Measurements from ENCODE around the gene FETUB.

Gene FETUB

DNA sequence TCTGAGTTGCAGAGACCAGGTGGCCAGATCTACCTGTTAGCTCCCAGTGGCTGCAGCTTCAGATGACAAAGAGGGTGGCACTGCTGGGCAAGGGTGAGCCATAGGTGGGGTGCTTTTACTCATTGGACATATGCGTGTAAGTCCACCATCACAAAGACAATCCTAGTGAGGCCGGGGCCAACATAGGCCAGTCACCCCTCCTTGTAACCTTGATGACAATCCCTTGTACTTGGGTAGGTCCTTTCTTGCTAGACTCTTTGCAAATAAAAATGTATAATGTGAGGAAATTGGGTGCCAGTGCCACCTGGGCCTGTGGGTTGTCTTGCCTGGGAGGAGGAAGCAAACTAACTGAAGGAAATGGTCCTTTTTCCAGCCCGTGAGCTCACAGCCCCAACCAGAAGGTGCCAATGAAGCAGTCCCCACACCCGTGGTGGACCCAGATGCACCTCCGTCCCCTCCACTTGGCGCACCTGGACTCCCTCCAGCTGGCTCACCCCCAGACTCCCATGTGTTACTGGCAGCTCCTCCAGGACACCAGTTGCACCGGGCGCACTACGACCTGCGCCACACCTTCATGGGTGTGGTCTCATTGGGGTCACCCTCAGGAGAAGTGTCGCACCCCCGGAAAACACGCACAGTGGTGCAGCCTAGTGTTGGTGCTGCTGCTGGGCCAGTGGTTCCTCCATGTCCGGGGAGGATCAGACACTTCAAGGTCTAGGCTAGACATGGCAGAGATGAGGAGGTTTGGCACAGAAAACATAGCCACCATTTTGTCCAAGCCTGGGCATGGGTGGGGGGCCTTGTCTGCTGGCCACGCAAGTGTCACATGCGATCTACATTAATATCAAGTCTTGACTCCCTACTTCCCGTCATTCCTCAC lies 19.7 kb upstream of the FETUB start:
- no peak for DNase-seq (ENCODE audit: low read depth)
- TF ChIP-seq, protein P1, sequence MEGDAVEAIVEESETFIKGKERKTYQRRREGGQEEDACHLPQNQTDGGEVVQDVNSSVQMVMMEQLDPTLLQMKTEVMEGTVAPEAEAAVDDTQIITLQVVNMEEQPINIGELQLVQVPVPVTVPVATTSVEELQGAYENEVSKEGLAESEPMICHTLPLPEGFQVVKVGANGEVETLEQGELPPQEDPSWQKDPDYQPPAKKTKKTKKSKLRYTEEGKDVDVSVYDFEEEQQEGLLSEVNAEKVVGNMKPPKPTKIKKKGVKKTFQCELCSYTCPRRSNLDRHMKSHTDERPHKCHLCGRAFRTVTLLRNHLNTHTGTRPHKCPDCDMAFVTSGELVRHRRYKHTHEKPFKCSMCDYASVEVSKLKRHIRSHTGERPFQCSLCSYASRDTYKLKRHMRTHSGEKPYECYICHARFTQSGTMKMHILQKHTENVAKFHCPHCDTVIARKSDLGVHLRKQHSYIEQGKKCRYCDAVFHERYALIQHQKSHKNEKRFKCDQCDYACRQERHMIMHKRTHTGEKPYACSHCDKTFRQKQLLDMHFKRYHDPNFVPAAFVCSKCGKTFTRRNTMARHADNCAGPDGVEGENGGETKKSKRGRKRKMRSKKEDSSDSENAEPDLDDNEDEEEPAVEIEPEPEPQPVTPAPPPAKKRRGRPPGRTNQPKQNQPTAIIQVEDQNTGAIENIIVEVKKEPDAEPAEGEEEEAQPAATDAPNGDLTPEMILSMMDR (conservative IDR thresholded peaks at IDR 0.05; ENCODE audit: low read length), result no peak
- no peak overlapping the region for H3K4me3 ChIP-seq (ENCODE audit: low read length)

DNA sequence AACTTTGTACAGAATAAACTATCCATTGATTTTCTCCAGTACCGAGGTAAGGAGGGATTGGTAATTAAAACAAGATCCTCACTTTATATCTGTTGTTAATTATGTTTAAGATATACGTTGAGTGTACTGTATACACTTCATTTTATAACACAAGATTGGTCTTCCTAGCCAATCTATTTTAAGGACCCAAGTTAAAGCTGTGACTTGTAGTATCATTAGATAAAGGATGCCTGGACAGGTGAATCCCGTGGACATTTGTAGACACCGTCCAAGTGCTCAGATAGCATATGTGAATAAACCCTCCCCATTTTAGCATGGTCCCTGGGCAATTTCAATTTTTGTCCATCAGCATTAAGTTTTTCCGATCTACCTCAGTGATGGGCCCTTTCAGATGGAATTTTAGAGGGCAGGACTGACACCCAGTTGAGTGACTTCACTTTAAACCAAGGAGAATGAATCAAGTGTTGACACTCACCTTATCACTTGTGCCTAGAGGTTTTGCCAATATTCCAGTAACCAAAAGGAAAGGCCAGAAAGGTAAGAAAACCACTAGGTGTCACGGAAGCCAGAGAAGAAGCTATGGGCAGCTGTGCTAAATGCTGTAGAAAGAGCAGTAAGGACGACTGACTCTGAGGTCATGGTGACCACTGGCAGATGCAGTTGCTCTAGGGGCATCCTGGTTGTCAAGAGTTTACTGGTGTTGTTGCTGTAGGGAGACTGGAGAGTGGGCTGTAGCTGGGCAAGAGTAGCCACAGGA lies 18.1 kb upstream of the FETUB start:
- H3K4me3 ChIP-seq (ENCODE audit: low read length), result no peak overlapping the region
- TF ChIP-seq, protein P1 (conservative IDR thresholded peaks at IDR 0.05; ENCODE audit: low read length), result no peak
- DNase-seq (ENCODE audit: low read depth), result no peak

DNA sequence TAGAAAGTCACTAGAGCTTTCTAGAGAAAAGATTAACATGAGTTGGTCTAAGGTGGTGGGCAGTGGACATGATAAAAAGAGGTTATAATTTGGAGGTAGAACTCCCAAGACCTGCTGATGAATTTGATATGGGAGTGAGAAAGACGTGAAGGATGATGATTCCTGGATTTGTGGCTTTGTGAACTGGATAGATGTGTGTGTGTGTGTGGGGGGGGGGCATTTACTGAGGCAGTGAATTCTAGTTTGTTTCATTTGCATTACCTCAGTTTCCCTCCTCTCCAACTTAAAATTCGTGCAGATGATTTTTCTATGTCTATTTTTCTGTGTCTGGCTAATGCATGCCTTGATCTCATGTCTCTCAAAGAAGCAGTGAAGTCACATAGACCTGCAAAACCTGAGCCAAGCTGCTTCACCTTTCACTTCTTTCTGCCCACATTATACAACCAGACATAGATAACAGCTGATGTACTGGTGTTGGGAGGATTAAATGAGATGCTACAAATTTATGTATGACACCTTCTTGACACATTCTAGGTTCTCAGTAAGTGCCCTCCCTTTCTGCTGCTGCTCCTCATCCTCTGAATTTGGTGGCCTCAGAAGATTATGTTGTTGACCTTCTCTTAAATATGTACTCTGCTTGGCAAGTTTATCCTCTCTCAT lies 17.4 kb upstream of the FETUB start:
- DNase-seq (ENCODE audit: low read depth), result no peak
- TF ChIP-seq, protein P1 (conservative IDR thresholded peaks at IDR 0.05; ENCODE audit: low read length), result no peak
- H3K4me3 ChIP-seq (ENCODE audit: low read length), result no peak overlapping the region

DNA sequence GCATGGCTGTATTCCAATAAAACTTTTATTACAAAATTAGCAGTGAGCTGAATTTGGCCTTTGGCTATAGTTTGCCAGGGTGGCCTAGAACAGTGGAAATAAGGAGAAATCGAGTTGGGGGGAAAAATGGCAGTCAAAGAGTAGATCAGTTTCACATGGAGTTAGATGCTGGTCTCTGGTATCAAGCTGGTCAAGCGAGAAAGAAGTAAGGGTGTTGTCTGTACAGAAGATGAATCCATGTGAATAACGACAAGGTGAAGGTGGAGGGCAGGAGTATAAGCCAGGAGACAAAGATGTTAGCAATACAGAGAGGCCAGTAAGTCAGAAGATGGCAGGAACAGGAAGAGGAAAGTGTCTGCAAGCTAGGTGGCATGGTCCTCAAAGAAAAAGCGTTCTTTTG lies 15.6 kb upstream of the FETUB start:
- TF ChIP-seq, protein P1 (conservative IDR thresholded peaks at IDR 0.05; ENCODE audit: low read length), result no peak
- H3K4me3 ChIP-seq (ENCODE audit: low read length), result no peak overlapping the region
- no peak for DNase-seq (ENCODE audit: low read depth)

DNA sequence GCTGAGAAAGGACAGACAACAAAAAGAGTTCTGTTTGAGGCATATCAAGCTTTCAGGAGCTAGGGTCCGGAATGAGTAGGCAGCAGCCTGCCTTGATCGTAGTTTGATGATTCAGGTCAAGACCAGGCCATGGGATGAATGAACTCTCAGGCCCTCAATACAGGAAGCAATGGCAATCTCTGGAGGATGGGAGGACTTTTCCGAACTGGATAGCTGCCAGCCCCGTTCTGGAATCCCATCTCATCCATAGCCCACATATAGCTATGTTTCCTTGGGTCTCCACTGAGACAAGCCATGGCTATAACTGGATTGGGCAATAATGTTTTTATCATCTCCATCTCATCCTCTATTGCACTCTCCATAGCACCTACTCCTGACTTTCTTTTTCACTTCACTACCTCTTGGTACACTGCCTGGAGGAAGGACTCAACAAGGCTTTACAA lies 14.6 kb upstream of the FETUB start:
- no peak for DNase-seq (ENCODE audit: low read depth)
- H3K4me3 ChIP-seq (ENCODE audit: low read length), result no peak overlapping the region
- TF ChIP-seq, protein P1 (conservative IDR thresholded peaks at IDR 0.05; ENCODE audit: low read length), result no peak

DNA sequence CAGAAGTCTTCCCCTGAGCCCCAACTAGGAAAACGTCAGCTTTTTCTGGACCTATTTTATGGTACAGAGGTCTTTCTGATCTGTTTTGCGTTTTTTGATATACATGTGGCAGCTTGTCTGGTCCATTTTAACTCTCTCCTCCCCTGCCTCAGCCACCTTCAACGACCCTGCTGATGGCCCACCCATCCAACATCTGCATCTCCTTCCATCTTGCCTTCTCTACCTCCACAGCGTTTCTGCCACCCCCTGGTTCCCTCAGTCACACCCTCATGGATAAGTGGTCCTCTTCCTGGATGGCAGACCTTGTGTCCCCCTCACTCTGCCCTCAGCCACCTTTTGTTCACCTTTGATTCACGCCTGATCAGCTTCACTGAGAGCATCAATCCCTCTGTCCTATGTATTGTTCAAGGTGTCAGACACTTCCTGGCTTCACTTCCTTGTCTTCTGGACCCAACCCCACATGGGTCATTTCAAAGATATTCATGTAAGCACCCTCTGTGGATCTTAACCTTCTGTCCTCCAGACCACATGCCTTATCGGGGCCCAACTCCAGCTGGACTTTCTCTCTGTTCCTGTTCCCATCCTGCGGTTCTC lies 13.8 kb upstream of the FETUB start:
- no peak overlapping the region for H3K4me3 ChIP-seq (ENCODE audit: low read length)
- no peak for DNase-seq (ENCODE audit: low read depth)
- TF ChIP-seq, protein P1 (conservative IDR thresholded peaks at IDR 0.05; ENCODE audit: low read length), result no peak
